Small intestine (tissue), 7 donors: ENCODE measurements around the gene LRRD1. TPM values are rescaled to one million over a fixed set of nuclear protein-coding genes. Genes with fewer than 3 reads are reported as not detected.
"Not testable (repeated sequence)": the region's sequence is repeated elsewhere in the genome, so short reads cannot be mapped to it uniquely, and the experiment has no call there.

Experiments used
- DNase-seq, 2 donors: peaks; one replicate each; pipeline versions ENCODE4 v3.0.0 to v3.0.0-alpha.2; 2013
- FAIRE-seq: peaks from 2 replicates; lab custom pipeline; 2012; peaks lifted over from hg19 to GRCh38; lab: Jason Lieb, UNC
- H3K27ac ChIP-seq, 3 donors: one replicate each; pipeline ENCODE4 v1.5.1; 2013; ENCODE audit warnings: low read length in 2 of 3, mild to moderate bottlenecking in 2 of 3, control low read depth in 1 of 3, inconsistent platforms in 1 of 3, low read depth in 1 of 3, moderate library complexity in 1 of 3
- H3K27me3 ChIP-seq, 3 donors: one replicate each; pipeline ENCODE4 v1.6.1; 2013; ENCODE audit warnings: low read length in 3 of 3, inconsistent platforms in 1 of 3; ENCODE audit not compliant: control insufficient read depth in 3 of 3, insufficient read depth in 3 of 3
- H3K36me3 ChIP-seq, 3 donors: one replicate each; pipeline ENCODE4 v1.6.1; 2013; ENCODE audit warnings: low read length in 3 of 3, inconsistent platforms in 1 of 3, low read depth in 1 of 3, mild to moderate bottlenecking in 1 of 3, moderate library complexity in 1 of 3; ENCODE audit not compliant: control insufficient read depth in 3 of 3, insufficient read depth in 2 of 3
- H3K4me1 ChIP-seq, 3 donors: one replicate each; pipeline ENCODE4 v1.6.1; 2013; ENCODE audit warnings: low read length in 2 of 3, inconsistent platforms in 1 of 3, low read depth in 1 of 3, mild to moderate bottlenecking in 1 of 3, moderate library complexity in 1 of 3; ENCODE audit not compliant: control insufficient read depth in 3 of 3, insufficient read depth in 2 of 3
- H3K4me3 ChIP-seq, 3 donors: one replicate each; pipeline ENCODE4 v1.5.1; 2013; ENCODE audit warnings: low read length in 3 of 3, control low read depth in 1 of 3, inconsistent platforms in 1 of 3, low read depth in 1 of 3, mild to moderate bottlenecking in 1 of 3, moderate library complexity in 1 of 3
- H3K9me3 ChIP-seq, 2 donors: one replicate each; pipeline ENCODE4 v1.6.1; 2013; ENCODE audit warnings: low read depth in 1 of 2, low read length in 1 of 2; ENCODE audit not compliant: control insufficient read depth in 2 of 2, insufficient read depth in 1 of 2
- WGBS, 3 donors: extraction: QIAGEN DNeasy Blood & Tissue Kit; methylation state at CpG; one replicate each; pipeline ENCODE4 v1.1.7; 2013; 5-methylcytosine and 5-hydroxymethylcytosine counted together
- polyA plus RNA-seq, 4 donors: library from polyadenylated mRNA; stranded (reverse) in 3 of 4; unstranded in 1 of 4; fragments of 200-250 nt in 3 of 4; fragments of 120-200 nt in 1 of 4; gene quantifications; one replicate each; pipeline versions ENCODE4 v1.2.1 to v1.2.3, GENCODE V29; 2013
- donor health status: healthy with polysubstance abuse.
- donor health status: control.
- donor health status: control.
- donor health status: Bipolar disorder and iron deficiency.
- donor health status: healthy.

The LRRD1 gene
- polyA plus RNA-seq, 4 donors, result 0.01 to 0.13 TPM; not detected in 2

- WGBS, 3 donors, result 93 to 95% (median 94%) methylated on average over 5 of the region's 5 CpGs
- no peak for DNase-seq
- H3K27me3 ChIP-seq, result no peaks in the 10 kb centered on the region
- no peak overlapping the region for H3K4me3 ChIP-seq
- H3K27ac ChIP-seq, result no peak overlapping the region
- H3K36me3 ChIP-seq, result peaks cover 3 to 15% (median 5%) of the 10 kb centered on the region in 3 donors
- FAIRE-seq, result no peak
- H3K4me1 ChIP-seq, result no peaks in the 10 kb centered on the region
- H3K9me3 ChIP-seq, result no peaks in the 10 kb centered on the region
These were observed 63.1 kb downstream of the LRRD1 start for GRCh38 chr7:92115821-92116220.

GRCh38 chr7:92110857-92111256 lies 68.1 kb downstream of the LRRD1 start:
- H3K4me1 ChIP-seq, result no peaks in the 10 kb centered on the region
- no peak overlapping the region for H3K27ac ChIP-seq
- WGBS, 3 donors, result 74 to 86% (median 84%) methylated on average over 2 of the region's 2 CpGs
- H3K27me3 ChIP-seq, result no peaks in the 10 kb centered on the region
- FAIRE-seq, result no peak
- no peaks in the 10 kb centered on the region for H3K9me3 ChIP-seq
- no peak for DNase-seq
- H3K36me3 ChIP-seq, result peaks cover 10 to 18% (median 14%) of the 10 kb centered on the region in 3 donors
- no peak overlapping the region for H3K4me3 ChIP-seq

GRCh38 chr7:92108821-92109220 lies 70.1 kb downstream of the LRRD1 start:
- Histone ChIP-seq H3K4me3 (no peak overlapping the region), H3K4me1 (no peaks in the 10 kb centered on the region), H3K36me3 (peaks cover 5 to 26% (median 25%) of the 10 kb centered on the region in 3 donors), H3K9me3 (no peaks in the 10 kb centered on the region), H3K27ac (no peak overlapping the region), H3K27me3 (no peaks in the 10 kb centered on the region)
- DNase-seq (no peak), FAIRE-seq (no peak)
- 89 to 94% (median 92%) methylated on average over 8 of the region's 8 CpGs for WGBS, 3 donors

GRCh38 chr7:92102862-92103261 lies 76.1 kb downstream of the LRRD1 start:
- H3K27me3 ChIP-seq, H3K4me3 ChIP-seq, H3K4me1 ChIP-seq, FAIRE-seq, H3K27ac ChIP-seq, DNase-seq, H3K9me3 ChIP-seq: not testable (repeated sequence)
- 96 to 98% (median 97%) methylated on average over 5 of the region's 5 CpGs for WGBS, 3 donors
- H3K36me3 ChIP-seq, result peaks cover 12 to 38% (median 20%) of the 10 kb centered on the region in 3 donors

- peak overlapping the region in 1 of 3 donors; percentile 49 for H3K27ac ChIP-seq
- peaks cover 0 to 2% (median 0%) of the 10 kb centered on the region in 3 donors for H3K4me1 ChIP-seq
- H3K9me3 ChIP-seq, result no peaks in the 10 kb centered on the region
- no peak overlapping the region for H3K4me3 ChIP-seq
- no peak for FAIRE-seq
- WGBS, 3 donors, result 21 to 75% (median 36%) methylated on average over 1 of the region's 1 CpG
- H3K27me3 ChIP-seq, result no peaks in the 10 kb centered on the region
- peak; percentile 80 to 84 for DNase-seq
- peaks cover 14 to 37% (median 26%) of the 10 kb centered on the region in 3 donors for H3K36me3 ChIP-seq
These were observed 78.4 kb downstream of the LRRD1 start for GRCh38 chr7:92100534-92100933.

- Histone ChIP-seq H3K4me3 (no peak overlapping the region), H3K4me1 (peaks cover 0 to 2% (median 0%) of the 10 kb centered on the region in 3 donors), H3K9me3 (no peaks in the 10 kb centered on the region), H3K36me3 (peaks cover 11 to 29% (median 20%) of the 10 kb centered on the region in 3 donors), H3K27me3 (no peaks in the 10 kb centered on the region), H3K27ac (no peak overlapping the region)
- FAIRE-seq, result no peak
- WGBS, 3 donors, result 30 to 74% (median 63%) methylated on average over 1 of the region's 1 CpG
- peak in 1 of 2 donors; percentile 35 for DNase-seq
These were observed 83.6 kb downstream of the LRRD1 start for GRCh38 chr7:92095380-92095779.

Other genes starting within 250 kb of the LRRD1 start
- 100 to 1,000 TPM in 1 of 4 donors, 10 to 100 TPM in 3; 22.1 to 118 (median 60.1) TPM for gene AKAP9, start 238.3 kb downstream of the LRRD1 start, polyA plus RNA-seq
- gene CYP51A1, start 44.7 kb downstream of the LRRD1 start, polyA plus RNA-seq, result 100 to 1,000 TPM in 1 of 4 donors, 10 to 100 TPM in 2, 1 to 10 TPM in 1; 9.7 to 145 (median 54.1) TPM
- 10 to 100 TPM; 12.7 to 53.8 (median 20.8) TPM for gene KRIT1, start 66.8 kb upstream of the LRRD1 start, polyA plus RNA-seq
- gene ANKIB1, start 66.8 kb upstream of the LRRD1 start, polyA plus RNA-seq, result 10 to 100 TPM; 10.8 to 37.2 (median 14.2) TPM